22Rv1 (cell line): ENCODE results near the gene SPRING1.

Source experiments
- H3K27ac ChIP-seq: fragments of 450-650 bp; 2 replicates; pipeline ENCODE4 v1.5.1; 2017
- ZFX ChIP-seq: fragments of 450-650 bp; IDR thresholded peaks from 2 replicates; pipeline ENCODE4 v1.6.1; 2017; ENCODE audit warnings: antibody characterized with exemption, borderline replicate concordance
- TF ChIP-seq, protein P1 (sequence below): fragments of 450-650 bp; IDR thresholded peaks from 2 replicates; pipeline ENCODE4 v1.5.1; 2017; ENCODE audit warnings: mild to moderate bottlenecking

The SPRING1 gene

GRCh38 chr12:116727261-116727660 lies 10.6 kb downstream of the SPRING1 start:
- H3K27ac ChIP-seq = no peak overlapping the region
- TF ChIP-seq, protein P1, sequence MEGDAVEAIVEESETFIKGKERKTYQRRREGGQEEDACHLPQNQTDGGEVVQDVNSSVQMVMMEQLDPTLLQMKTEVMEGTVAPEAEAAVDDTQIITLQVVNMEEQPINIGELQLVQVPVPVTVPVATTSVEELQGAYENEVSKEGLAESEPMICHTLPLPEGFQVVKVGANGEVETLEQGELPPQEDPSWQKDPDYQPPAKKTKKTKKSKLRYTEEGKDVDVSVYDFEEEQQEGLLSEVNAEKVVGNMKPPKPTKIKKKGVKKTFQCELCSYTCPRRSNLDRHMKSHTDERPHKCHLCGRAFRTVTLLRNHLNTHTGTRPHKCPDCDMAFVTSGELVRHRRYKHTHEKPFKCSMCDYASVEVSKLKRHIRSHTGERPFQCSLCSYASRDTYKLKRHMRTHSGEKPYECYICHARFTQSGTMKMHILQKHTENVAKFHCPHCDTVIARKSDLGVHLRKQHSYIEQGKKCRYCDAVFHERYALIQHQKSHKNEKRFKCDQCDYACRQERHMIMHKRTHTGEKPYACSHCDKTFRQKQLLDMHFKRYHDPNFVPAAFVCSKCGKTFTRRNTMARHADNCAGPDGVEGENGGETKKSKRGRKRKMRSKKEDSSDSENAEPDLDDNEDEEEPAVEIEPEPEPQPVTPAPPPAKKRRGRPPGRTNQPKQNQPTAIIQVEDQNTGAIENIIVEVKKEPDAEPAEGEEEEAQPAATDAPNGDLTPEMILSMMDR = no peak
- no peak for TF ChIP-seq ZFX

- TF ChIP-seq, protein P1 = no peak
- no peak for TF ChIP-seq ZFX
- H3K27ac ChIP-seq = no peak overlapping the region
These were observed 11.2 kb downstream of the SPRING1 start for GRCh38 chr12:116726694-116727093.

- H3K27ac ChIP-seq = no peak overlapping the region
- TF ChIP-seq, protein P1 = no peak
- no peak for TF ChIP-seq ZFX
These were observed 15.6 kb downstream of the SPRING1 start for GRCh38 chr12:116722245-116722644.

GRCh38 chr12:116719731-116720528 lies 17.9 kb downstream of the SPRING1 start:
- H3K27ac ChIP-seq = no peak overlapping the region
- TF ChIP-seq, protein P1 = no peak
- no peak for TF ChIP-seq ZFX

DNA sequence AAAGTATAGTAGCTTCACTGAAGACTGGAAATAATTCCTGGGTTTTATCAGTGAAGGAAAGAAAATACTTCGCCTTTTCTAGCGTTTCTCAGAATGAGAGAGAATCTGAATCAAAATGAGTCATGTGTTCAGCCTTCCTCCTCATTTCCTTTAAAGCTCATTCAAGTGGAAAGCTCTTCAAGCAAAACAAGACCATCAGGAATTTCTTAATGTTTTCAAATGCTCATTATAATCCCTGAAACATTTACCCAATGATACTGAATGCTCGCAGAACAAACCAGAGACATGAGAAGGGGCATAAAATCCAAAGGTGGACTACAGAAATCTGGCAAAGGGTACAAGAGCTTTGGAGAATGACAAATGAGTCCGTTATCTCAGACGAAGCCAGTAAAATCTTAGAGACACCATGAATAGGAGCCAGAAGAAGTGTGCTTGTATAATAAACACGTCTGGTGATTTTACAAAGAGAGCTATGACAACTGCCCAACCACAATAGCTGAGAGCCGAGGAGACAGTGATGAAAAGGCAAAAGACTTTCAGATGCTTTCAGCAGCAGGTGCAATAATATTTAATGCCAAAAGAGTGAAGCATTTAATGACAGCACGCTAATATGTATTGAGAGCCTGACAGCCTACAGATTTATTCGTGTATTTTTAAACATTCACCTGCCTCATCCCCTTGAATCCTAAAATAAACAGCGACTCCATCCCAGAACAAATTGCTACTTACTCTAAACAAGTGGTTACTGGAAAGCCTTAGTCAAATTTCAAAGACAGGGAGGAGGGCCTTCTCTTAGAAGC lies 19.0 kb downstream of the SPRING1 start:
- H3K27ac ChIP-seq = no peak overlapping the region
- TF ChIP-seq ZFX = no peak
- TF ChIP-seq, protein P1 = no peak

GRCh38 chr12:116717466-116718437 lies 20.1 kb downstream of the SPRING1 start:
- no peak overlapping the region for H3K27ac ChIP-seq

More at GRCh38 chr12:116717466-116718437, 20.1 kb downstream of the SPRING1 start:
- TF ChIP-seq, protein P1 = no peak
- no peak for TF ChIP-seq ZFX
